LNCaP clone FGC (cell line): Measurements from ENCODE around the gene CHPF.
A peak's percentile ranks its signal among the peaks of the same experiment; 100 is the strongest.

Experiments used
- DNase-seq: peaks from one replicate; pipeline ENCODE4 v3.0.0-alpha.2; 2011; ENCODE audit warnings: low read depth
- H3K4me3 ChIP-seq: 2 replicates; pipeline ENCODE4 v1.5.1; 2011; ENCODE audit warnings: mild to moderate bottlenecking, low read depth, low read length, control low read depth
- TF ChIP-seq, protein P1 (sequence below): IDR thresholded peaks from 2 replicates; pipeline ENCODE4 v1.5.1; 2012; ENCODE audit warnings: mild to moderate bottlenecking; ENCODE audit not compliant: control insufficient read depth, insufficient read depth; ENCODE audit errors: extremely low read depth

Gene CHPF

DNA sequence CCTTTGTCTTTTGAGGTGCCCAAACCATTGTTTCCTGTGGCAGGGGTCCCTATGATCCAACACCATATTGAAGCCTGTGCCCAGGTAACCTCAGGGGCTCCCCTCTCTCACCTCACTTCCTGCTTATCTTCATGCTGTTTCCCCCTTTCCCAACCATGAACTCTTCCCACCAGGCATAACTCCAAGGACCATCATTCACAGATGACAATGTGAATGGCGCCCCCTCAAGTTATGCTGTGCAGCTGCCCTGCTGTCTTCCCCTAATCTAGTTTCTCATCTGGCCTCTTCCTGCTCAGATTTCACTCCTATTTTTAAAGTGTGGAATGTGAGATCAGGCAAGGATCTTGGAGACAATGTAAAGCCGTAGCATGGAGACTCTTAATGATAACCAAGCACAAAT lies 43.5 kb downstream of the CHPF start:
- TF ChIP-seq, protein P1, sequence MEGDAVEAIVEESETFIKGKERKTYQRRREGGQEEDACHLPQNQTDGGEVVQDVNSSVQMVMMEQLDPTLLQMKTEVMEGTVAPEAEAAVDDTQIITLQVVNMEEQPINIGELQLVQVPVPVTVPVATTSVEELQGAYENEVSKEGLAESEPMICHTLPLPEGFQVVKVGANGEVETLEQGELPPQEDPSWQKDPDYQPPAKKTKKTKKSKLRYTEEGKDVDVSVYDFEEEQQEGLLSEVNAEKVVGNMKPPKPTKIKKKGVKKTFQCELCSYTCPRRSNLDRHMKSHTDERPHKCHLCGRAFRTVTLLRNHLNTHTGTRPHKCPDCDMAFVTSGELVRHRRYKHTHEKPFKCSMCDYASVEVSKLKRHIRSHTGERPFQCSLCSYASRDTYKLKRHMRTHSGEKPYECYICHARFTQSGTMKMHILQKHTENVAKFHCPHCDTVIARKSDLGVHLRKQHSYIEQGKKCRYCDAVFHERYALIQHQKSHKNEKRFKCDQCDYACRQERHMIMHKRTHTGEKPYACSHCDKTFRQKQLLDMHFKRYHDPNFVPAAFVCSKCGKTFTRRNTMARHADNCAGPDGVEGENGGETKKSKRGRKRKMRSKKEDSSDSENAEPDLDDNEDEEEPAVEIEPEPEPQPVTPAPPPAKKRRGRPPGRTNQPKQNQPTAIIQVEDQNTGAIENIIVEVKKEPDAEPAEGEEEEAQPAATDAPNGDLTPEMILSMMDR: no peak
- no peak overlapping the region for H3K4me3 ChIP-seq
- DNase-seq: no peak

DNA sequence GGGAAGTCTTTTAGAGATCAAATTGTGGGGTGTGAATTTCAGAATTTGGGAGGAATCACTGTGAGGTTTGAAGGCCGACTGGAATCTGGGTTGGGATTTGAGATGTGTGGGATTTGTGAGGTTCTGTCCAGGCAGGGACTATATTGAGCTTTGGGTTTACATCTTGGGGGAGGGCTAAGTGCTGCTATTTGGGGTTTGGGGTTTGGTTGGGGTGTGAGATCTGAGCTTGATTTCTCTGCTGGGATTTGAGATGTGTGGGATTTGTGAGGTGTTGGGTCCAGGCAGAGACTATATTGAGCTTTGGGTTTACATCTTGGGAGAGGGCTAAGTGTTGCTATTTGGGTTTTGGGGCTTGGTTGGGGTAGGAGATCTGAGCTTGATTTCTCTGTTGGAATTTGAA lies 44.1 kb downstream of the CHPF start:
- TF ChIP-seq, protein P1: no peak
- no peak for DNase-seq
- peak overlapping the region; percentile 94 for H3K4me3 ChIP-seq

- TF ChIP-seq, protein P1: no peak
- DNase-seq: no peak
- H3K4me3 ChIP-seq: peak overlapping the region; percentile 94
These were observed 44.6 kb downstream of the CHPF start for GRCh38 chr2:219499058-219499307.

- peak within 1 kb of the TSS; percentile 94 for H3K4me3 ChIP-seq
- TF ChIP-seq, protein P1: no peak
- DNase-seq: peak; percentile 91
These were observed 45.1 kb downstream of the CHPF start, which contains the start of gene GMPPA for GRCh38 chr2:219498280-219499057. GMPPA (plus strand) TSS chr2:219498891; CDS start chr2:219499976, 1,085 bp downstream.

DNA sequence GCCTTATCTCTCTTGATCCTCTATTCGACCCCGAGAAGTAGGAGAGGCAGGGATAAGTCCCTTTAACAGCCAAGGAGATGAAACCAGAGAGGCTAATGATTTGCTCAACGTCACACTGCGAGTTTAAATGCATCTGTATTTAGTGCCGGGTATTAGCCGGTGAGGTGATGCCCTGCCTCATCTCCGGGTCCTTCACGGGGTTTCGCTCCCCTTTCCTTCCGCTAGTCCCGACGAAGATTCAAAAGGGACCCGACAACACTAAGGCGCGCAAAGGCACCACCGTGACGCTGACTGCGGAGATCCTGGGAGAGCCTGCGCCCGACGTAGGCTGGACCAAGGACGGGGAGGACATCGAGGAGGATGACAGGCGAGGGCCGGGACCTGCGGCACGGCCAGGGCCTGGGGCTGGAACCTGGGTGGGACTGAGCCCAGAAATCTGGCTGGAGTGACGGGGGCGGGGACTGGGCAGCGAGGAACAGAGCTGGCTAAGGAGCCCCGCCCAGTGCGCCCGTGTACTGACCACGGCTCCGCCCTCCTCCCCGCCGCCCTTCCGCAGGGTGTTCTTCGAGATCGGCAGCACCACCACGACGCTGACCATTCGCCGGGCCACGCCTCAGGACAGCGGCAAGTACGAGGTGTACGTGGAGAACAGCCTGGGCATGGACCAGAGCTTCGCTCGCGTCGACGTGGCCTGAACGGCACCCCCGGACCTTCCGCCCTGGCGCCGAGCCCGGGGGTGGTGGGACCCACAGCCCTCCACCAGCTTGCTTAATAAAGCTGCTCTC lies 45.9 kb downstream of the CHPF start:
- peak; percentile 23 for DNase-seq
- TF ChIP-seq, protein P1: no peak

GRCh38 chr2:219496825-219497494 lies 46.6 kb downstream of the CHPF start:
- H3K4me3 ChIP-seq: no peak overlapping the region
- TF ChIP-seq, protein P1: no peak
- no peak for DNase-seq

More for the DNA sequence above, 45.9 kb downstream of the CHPF start:
- H3K4me3 ChIP-seq: peak overlapping the region; percentile 94
